Fibroblast of lung (primary cell): ENCODE results near the gene ZNF735. TPM values are rescaled to one million over a fixed set of nuclear protein-coding genes. Genes with fewer than 3 reads are reported as not detected.
"Not testable (repeated sequence)": the region's sequence is repeated elsewhere in the genome, so short reads cannot be mapped to it uniquely, and the experiment has no call there.

Source experiments
- DNase-seq, 2 donors: peaks; one replicate each; pipeline versions ENCODE4 v3.0.0 to v3.0.0-alpha.2; 2010; ENCODE audit warnings: low read depth in 2 of 2
- H2AFZ ChIP-seq: 2 replicates; pipeline ENCODE4 v1.5.1; 2012; ENCODE audit warnings: low read length, control low read depth, inconsistent platforms
- H3K27ac ChIP-seq: 2 replicates; pipeline ENCODE4 v1.5.1; 2011; ENCODE audit warnings: low read length, control low read depth; ENCODE audit not compliant: insufficient read depth
- H3K27me3 ChIP-seq: 2 replicates; pipeline ENCODE4 v1.5.1; 2011; ENCODE audit warnings: mild to moderate bottlenecking, low read length; ENCODE audit not compliant: control insufficient read depth, insufficient read depth
- H3K36me3 ChIP-seq: 2 replicates; pipeline ENCODE4 v1.5.1; 2011; ENCODE audit warnings: low read length; ENCODE audit not compliant: control insufficient read depth, insufficient read depth
- H3K4me1 ChIP-seq: 2 replicates; pipeline ENCODE4 v1.5.1; 2011; ENCODE audit warnings: low read length; ENCODE audit not compliant: control insufficient read depth, insufficient read depth; ENCODE audit errors: extremely low read depth
- H3K4me2 ChIP-seq: 2 replicates; pipeline ENCODE4 v1.5.1; 2011; ENCODE audit warnings: low read length, control low read depth; ENCODE audit not compliant: insufficient read depth; ENCODE audit errors: extremely low read depth
- H3K4me3 ChIP-seq, 4 experiments: fragments of 200-600 bp in 1 of 4; sonication (generic) in 1 of 4; replicated peaks in 1 of 4; 2 replicates each; pipeline ENCODE4 v1.5.1; 2011 to 2016; ENCODE audit warnings: low read length in 4 of 4, low read depth in 3 of 4, mild to moderate bottlenecking in 3 of 4, control low read depth in 2 of 4, inconsistent platforms in 1 of 4, mixed read lengths in 1 of 4; ENCODE audit not compliant: insufficient read depth in 1 of 4; ENCODE audit errors: control extremely low read depth in 1 of 4
- H3K79me2 ChIP-seq: 2 replicates; pipeline ENCODE4 v1.5.1; 2012; ENCODE audit warnings: mild to moderate bottlenecking, low read length, inconsistent platforms; ENCODE audit not compliant: control insufficient read depth, insufficient read depth
- H3K9ac ChIP-seq: 2 replicates; pipeline ENCODE4 v1.5.1; 2011; ENCODE audit warnings: mild to moderate bottlenecking, low read length, control low read depth; ENCODE audit not compliant: insufficient read depth
- H3K9me3 ChIP-seq: 2 replicates; pipeline ENCODE4 v1.5.1; 2012; ENCODE audit warnings: low read depth, low read length; ENCODE audit not compliant: control insufficient read depth, insufficient read depth
- H4K20me1 ChIP-seq: 2 replicates; pipeline ENCODE4 v1.5.1; 2011; ENCODE audit warnings: low read length; ENCODE audit not compliant: control insufficient read depth, insufficient read depth; ENCODE audit errors: extremely low read depth
- CTCF ChIP-seq, 2 donors: IDR thresholded peaks in 1 of 2; conservative IDR thresholded peaks in 1 of 2; 1 replicate in 1 of 2; 2 replicates in 1 of 2; pipeline ENCODE4 v1.5.1; 2011 to 2012; ENCODE audit warnings: low read length in 2 of 2, control low read depth in 1 of 2, inconsistent platforms in 1 of 2, low read depth in 1 of 2, mild to moderate bottlenecking in 1 of 2
- EZH2 ChIP-seq: IDR thresholded peaks from 2 replicates; pipeline ENCODE4 v1.5.1; 2012; ENCODE audit warnings: low read length, control low read depth, mild to moderate bottlenecking; ENCODE audit errors: missing control alignments
- polyA minus RNA-seq: library from RNA; depleted of rRNA, polyadenylated mRNA; stranded (reverse); fragments of >200 nt; gene quantifications from 2 replicates; pipeline ENCODE4 v1.2.3, GENCODE V29; 2011; ENCODE audit warnings: low replicate concordance
- polyA plus RNA-seq, 2 donors: library from polyadenylated mRNA; depleted of rRNA in 1 of 2; stranded (reverse) in 1 of 2; unstranded in 1 of 2; fragments of >200 nt; gene quantifications; 2 replicates each; pipeline ENCODE4 v1.2.1, GENCODE V29; 2011 to 2012; ENCODE audit warnings: missing spikeins in 1 of 2
- total RNA-seq: library from RNA; depleted of rRNA; stranded (reverse); fragments of >200 nt; gene quantifications from 2 replicates; pipeline ENCODE4 v1.2.1, GENCODE V29; 2014

ZNF735 gene
- not detected in 2 replicates for total RNA-seq
- polyA plus RNA-seq = not detected in 2 replicates
- not detected in 2 replicates for polyA plus RNA-seq (2012)
- not detected in 2 replicates for polyA minus RNA-seq

- Histone ChIP-seq H3K79me2 (no peaks in the 10 kb centered on the region), H3K27me3 (no peaks in the 10 kb centered on the region), H3K4me1 (no peaks in the 10 kb centered on the region), H3K36me3 (no peaks in the 10 kb centered on the region), H2AFZ (no peak within 1 kb of the TSS), H3K4me2 (no peak within 1 kb of the TSS), H4K20me1 (no peaks in the 10 kb centered on the region), H3K4me3 (no peak within 1 kb of the TSS), H3K9me3 (no peaks in the 10 kb centered on the region), H3K27ac (no peak within 1 kb of the TSS), H3K9ac (no peak within 1 kb of the TSS)
- DNase-seq = no peak
- no peak for TF ChIP-seq CTCF (conservative IDR thresholded peaks at IDR 0.05 in 1 of 2, IDR thresholded peaks at IDR 0.05 in 1 of 2; ENCODE audit: low read depth in 1 of 2, low read length in 2 of 2)
- TF ChIP-seq EZH2 = no peak
Observed at GRCh38 chr7:64206903-64207302, at the start of gene ZNF735. ZNF735 (plus strand) TSS chr7:64207203; CDS start chr7:64207203, 0 bp downstream.

GRCh38 chr7:64170974-64171373 is 36.0 kb upstream of the ZNF735 start:
- not testable (repeated sequence) for H3K9ac ChIP-seq, H3K4me3 ChIP-seq, H3K79me2 ChIP-seq, H2AFZ ChIP-seq, DNase-seq, H3K4me2 ChIP-seq, H3K4me1 ChIP-seq, H3K27ac ChIP-seq, H3K9me3 ChIP-seq, H3K27me3 ChIP-seq, H3K36me3 ChIP-seq, H4K20me1 ChIP-seq

GRCh38 chr7:64174328-64174727 is 32.7 kb upstream of the ZNF735 start:
- Histone ChIP-seq H2AFZ (no peak overlapping the region), H3K27me3 (no peaks in the 10 kb centered on the region)

More at GRCh38 chr7:64174328-64174727, 32.7 kb upstream of the ZNF735 start:
- Histone ChIP-seq H3K4me3 (no peak overlapping the region), H4K20me1 (no peaks in the 10 kb centered on the region), H3K9me3 (no peaks in the 10 kb centered on the region), H3K4me2 (no peak overlapping the region), H3K79me2 (no peaks in the 10 kb centered on the region), H3K9ac (no peak overlapping the region), H3K4me1 (no peaks in the 10 kb centered on the region), H3K36me3 (no peaks in the 10 kb centered on the region), H3K27ac (no peak overlapping the region)
- TF ChIP-seq EZH2 (no peak), CTCF (conservative IDR thresholded peaks at IDR 0.05 in 1 of 2, IDR thresholded peaks at IDR 0.05 in 1 of 2; ENCODE audit: low read depth in 1 of 2, low read length in 2 of 2) (no peak)
- no peak for DNase-seq
